ENCODE measurements around the gene KIRREL1.

KIRREL1 gene

DNA sequence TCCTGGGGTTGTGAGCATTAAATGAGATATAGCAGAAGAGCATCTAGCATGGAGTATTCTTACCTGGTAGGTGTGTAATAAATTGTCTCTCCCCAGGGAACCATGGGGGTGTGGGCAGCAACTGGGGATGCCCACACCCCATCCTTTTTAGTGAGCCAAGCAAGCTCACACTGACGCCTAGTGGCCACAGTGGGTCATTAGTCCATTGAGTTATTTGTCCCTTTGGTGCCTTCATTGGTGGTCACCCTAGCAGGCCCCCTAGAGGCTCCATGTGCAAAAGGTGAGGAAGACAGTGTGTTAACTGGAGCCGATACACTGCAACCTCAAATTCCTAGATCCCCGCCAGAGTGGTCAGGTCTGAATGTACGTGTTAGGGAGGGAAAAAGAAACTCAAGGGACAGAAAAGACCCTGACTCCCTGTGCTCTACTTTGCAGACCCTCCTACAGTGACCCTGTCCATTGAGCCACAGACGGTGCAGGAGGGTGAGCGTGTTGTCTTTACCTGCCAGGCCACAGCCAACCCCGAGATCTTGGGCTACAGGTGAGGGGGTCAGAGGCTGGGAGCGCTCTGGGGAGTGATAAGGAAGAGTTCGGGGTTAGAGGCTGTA, 94.0 kb downstream of the KIRREL1 start:
- Histone ChIP-seq H3F3A (ENCODE audit: insufficient read depth, low read length) (no peaks in the 10 kb centered on the region), H3K4me1 (ENCODE audit: insufficient read depth, low read length, severe bottlenecking) (no peaks in the 10 kb centered on the region), H3K27ac (ENCODE audit: low read depth, low read length, poor library complexity, severe bottlenecking) (no peak overlapping the region), H3K4me3 (ENCODE audit: low read depth, low read length, poor library complexity, severe bottlenecking) (no peak overlapping the region), H3K9me2 (ENCODE audit: low read depth, low read length) (no peaks in the 10 kb centered on the region), H3K9ac (ENCODE audit: low read length) (no peak overlapping the region), H3K36me3 (ENCODE audit: insufficient read depth, low read length) (no peaks in the 10 kb centered on the region), H3K9me3 (ENCODE audit: low read length) (no peaks in the 10 kb centered on the region), H3K4me2 (ENCODE audit: low read length) (no peak overlapping the region), H3K79me2 (ENCODE audit: insufficient read depth, low read length) (no peaks in the 10 kb centered on the region), H3K27me3 (ENCODE audit: insufficient read depth, low read length) (peaks cover 14% of the 10 kb centered on the region), H4K20me1 (ENCODE audit: insufficient read depth, low read length) (no peaks in the 10 kb centered on the region), H2AFZ (ENCODE audit: low read length) (no peak overlapping the region)
- TF ChIP-seq, protein P1, sequence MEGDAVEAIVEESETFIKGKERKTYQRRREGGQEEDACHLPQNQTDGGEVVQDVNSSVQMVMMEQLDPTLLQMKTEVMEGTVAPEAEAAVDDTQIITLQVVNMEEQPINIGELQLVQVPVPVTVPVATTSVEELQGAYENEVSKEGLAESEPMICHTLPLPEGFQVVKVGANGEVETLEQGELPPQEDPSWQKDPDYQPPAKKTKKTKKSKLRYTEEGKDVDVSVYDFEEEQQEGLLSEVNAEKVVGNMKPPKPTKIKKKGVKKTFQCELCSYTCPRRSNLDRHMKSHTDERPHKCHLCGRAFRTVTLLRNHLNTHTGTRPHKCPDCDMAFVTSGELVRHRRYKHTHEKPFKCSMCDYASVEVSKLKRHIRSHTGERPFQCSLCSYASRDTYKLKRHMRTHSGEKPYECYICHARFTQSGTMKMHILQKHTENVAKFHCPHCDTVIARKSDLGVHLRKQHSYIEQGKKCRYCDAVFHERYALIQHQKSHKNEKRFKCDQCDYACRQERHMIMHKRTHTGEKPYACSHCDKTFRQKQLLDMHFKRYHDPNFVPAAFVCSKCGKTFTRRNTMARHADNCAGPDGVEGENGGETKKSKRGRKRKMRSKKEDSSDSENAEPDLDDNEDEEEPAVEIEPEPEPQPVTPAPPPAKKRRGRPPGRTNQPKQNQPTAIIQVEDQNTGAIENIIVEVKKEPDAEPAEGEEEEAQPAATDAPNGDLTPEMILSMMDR (IDR thresholded peaks at IDR 0.05; ENCODE audit: low read length), result peak; percentile 96
- TF ChIP-seq EZH2 (IDR thresholded peaks at IDR 0.05; ENCODE audit: borderline replicate concordance, low read length), result no peak

DNA sequence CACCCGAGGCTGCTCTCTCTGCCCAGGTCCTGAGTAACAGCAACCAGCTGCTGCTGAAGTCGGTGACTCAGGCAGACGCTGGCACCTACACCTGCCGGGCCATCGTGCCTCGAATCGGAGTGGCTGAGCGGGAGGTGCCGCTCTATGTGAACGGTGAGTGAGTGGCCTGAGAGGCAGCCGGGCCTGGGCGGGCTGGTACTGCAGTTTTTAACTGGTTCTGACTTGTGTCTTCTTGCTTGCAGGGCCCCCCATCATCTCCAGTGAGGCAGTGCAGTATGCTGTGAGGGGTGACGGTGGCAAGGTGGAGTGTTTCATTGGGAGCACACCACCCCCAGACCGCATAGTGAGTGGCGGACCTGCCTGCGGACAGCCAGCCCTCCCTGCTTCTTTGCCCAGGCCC, 96.0 kb downstream of the KIRREL1 start:
- H3K9ac ChIP-seq (ENCODE audit: low read length), result no peak overlapping the region
- H4K20me1 ChIP-seq (ENCODE audit: insufficient read depth, low read length), result no peaks in the 10 kb centered on the region
- H3F3A ChIP-seq (ENCODE audit: insufficient read depth, low read length), result no peaks in the 10 kb centered on the region
- H3K79me2 ChIP-seq (ENCODE audit: insufficient read depth, low read length), result no peaks in the 10 kb centered on the region
- no peak overlapping the region for H2AFZ ChIP-seq (ENCODE audit: low read length)
- H3K36me3 ChIP-seq (ENCODE audit: insufficient read depth, low read length), result no peaks in the 10 kb centered on the region
- no peak overlapping the region for H3K4me2 ChIP-seq (ENCODE audit: low read length)
- H3K4me1 ChIP-seq (ENCODE audit: insufficient read depth, low read length, severe bottlenecking), result no peaks in the 10 kb centered on the region
- H3K9me2 ChIP-seq (ENCODE audit: low read depth, low read length), result no peaks in the 10 kb centered on the region
- H3K4me3 ChIP-seq (ENCODE audit: low read depth, low read length, poor library complexity, severe bottlenecking), result no peak overlapping the region
- H3K9me3 ChIP-seq (ENCODE audit: low read length), result no peaks in the 10 kb centered on the region
- TF ChIP-seq, protein P1 (IDR thresholded peaks at IDR 0.05; ENCODE audit: low read length), result no peak
- TF ChIP-seq EZH2 (IDR thresholded peaks at IDR 0.05; ENCODE audit: borderline replicate concordance, low read length), result no peak
- no peak overlapping the region for H3K27ac ChIP-seq (ENCODE audit: low read depth, low read length, poor library complexity, severe bottlenecking)
- peaks cover 10% of the 10 kb centered on the region; the same call in 1 of the 2 replicates for H3K27me3 ChIP-seq (ENCODE audit: insufficient read depth, low read length)

DNA sequence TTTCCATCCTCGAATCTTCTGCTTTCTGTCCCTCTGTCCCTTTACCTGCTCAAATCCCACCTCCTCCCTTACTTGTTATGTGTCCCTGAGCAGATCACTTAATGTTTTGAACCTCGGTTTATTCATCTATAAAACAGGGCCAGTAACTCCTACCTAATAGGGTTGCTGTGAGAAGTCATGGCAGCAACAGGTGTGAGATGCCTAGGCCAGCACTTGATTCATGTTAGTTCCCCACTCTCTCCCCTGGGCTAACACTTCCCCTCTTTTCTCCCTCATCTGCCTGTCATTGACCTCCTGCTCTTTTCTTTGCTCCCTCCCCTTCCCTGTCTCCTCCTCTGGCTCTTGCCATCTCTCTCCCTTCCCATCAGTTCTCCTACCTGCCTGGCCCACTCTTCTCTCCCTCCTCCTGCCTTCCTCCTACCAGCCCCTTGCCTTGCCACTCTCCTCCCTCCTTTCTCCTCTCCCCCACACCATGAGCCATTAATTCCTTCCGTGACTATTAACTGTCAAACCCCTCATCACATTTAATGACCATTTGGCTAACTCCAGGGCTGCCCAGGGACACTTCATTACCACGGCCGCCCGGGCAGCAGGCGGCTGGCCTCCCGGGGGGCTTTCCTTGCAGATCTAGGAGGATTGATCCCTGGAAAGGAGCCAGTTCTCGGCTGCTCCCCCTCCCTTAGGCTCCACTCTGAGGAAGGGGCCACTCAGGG, 96.6 kb downstream of the KIRREL1 start:
- no peak overlapping the region for H3K4me3 ChIP-seq (ENCODE audit: low read depth, low read length, poor library complexity, severe bottlenecking)
- TF ChIP-seq EZH2 (IDR thresholded peaks at IDR 0.05; ENCODE audit: borderline replicate concordance, low read length), result no peak
- TF ChIP-seq, protein P1 (IDR thresholded peaks at IDR 0.05; ENCODE audit: low read length), result no peak
- H3K4me1 ChIP-seq (ENCODE audit: insufficient read depth, low read length, severe bottlenecking), result no peaks in the 10 kb centered on the region
- H3K9me3 ChIP-seq (ENCODE audit: low read length), result no peaks in the 10 kb centered on the region
- no peak overlapping the region for H3K4me2 ChIP-seq (ENCODE audit: low read length)
- H3K9ac ChIP-seq (ENCODE audit: low read length), result no peak overlapping the region
- H3K9me2 ChIP-seq (ENCODE audit: low read depth, low read length), result no peaks in the 10 kb centered on the region
- no peaks in the 10 kb centered on the region for H4K20me1 ChIP-seq (ENCODE audit: insufficient read depth, low read length)
- peaks cover 7% of the 10 kb centered on the region; the same call in 1 of the 2 replicates for H3K27me3 ChIP-seq (ENCODE audit: insufficient read depth, low read length)
- H3K36me3 ChIP-seq (ENCODE audit: insufficient read depth, low read length), result no peaks in the 10 kb centered on the region
- H3K79me2 ChIP-seq (ENCODE audit: insufficient read depth, low read length), result no peaks in the 10 kb centered on the region
- no peak overlapping the region for H3K27ac ChIP-seq (ENCODE audit: low read depth, low read length, poor library complexity, severe bottlenecking)
- H3F3A ChIP-seq (ENCODE audit: insufficient read depth, low read length), result no peaks in the 10 kb centered on the region
- no peak overlapping the region for H2AFZ ChIP-seq (ENCODE audit: low read length)
